H9 (cell line): ENCODE measurements around the gene ATXN10. TPM values are rescaled to one million over a fixed set of nuclear protein-coding genes. Genes with fewer than 3 reads are reported as not detected.

Experiments
- DNase-seq: peaks from one replicate; pipeline ENCODE4 v3.0.0-alpha.2; 2017
- H2AFZ ChIP-seq: one replicate; pipeline ENCODE4 v1.6.1; 2013; ENCODE audit warnings: mild to moderate bottlenecking, low read length, control low read depth, moderate library complexity
- H2AK5ac ChIP-seq: 2 replicates; pipeline ENCODE4 v1.6.1; 2013; ENCODE audit warnings: low read length, control low read depth, mixed read lengths; ENCODE audit not compliant: insufficient read length
- H2BK120ac ChIP-seq: one replicate; pipeline ENCODE4 v1.6.1; 2013; ENCODE audit warnings: low read depth, mild to moderate bottlenecking, low read length, control low read depth, inconsistent platforms; ENCODE audit not compliant: poor library complexity, severe bottlenecking
- H2BK12ac ChIP-seq: 2 replicates; pipeline ENCODE4 v1.6.1; 2013; ENCODE audit warnings: low read length, control low read depth, mixed read lengths, low read depth; ENCODE audit not compliant: insufficient read length
- H2BK15ac ChIP-seq: 2 replicates; pipeline ENCODE4 v1.6.1; 2013; ENCODE audit warnings: low read depth, low read length, control low read depth
- H2BK20ac ChIP-seq: one replicate; pipeline ENCODE4 v1.6.1; 2013; ENCODE audit warnings: low read depth, mild to moderate bottlenecking, low read length, control low read depth, inconsistent platforms; ENCODE audit not compliant: poor library complexity, severe bottlenecking
- H2BK5ac ChIP-seq: 2 replicates; pipeline ENCODE4 v1.6.1; 2013; ENCODE audit warnings: low read length, control low read depth, mixed read lengths; ENCODE audit not compliant: insufficient read length
- H3K14ac ChIP-seq: 2 replicates; pipeline ENCODE4 v1.6.1; 2013; ENCODE audit warnings: low read length, control low read depth; ENCODE audit not compliant: insufficient read depth
- H3K18ac ChIP-seq: 2 replicates; pipeline ENCODE4 v1.6.1; 2013; ENCODE audit warnings: low read depth, mild to moderate bottlenecking, mixed read lengths, low read length, control low read depth; ENCODE audit not compliant: insufficient read length
- H3K23ac ChIP-seq: 2 replicates; pipeline ENCODE4 v1.6.1; 2013; ENCODE audit warnings: low read length, control low read depth, mixed read lengths, low read depth; ENCODE audit not compliant: insufficient read length
- H3K23me2 ChIP-seq: 2 replicates; pipeline ENCODE4 v1.6.1; 2013; ENCODE audit warnings: low read depth, mild to moderate bottlenecking, mixed read lengths, low read length, control low read depth; ENCODE audit not compliant: insufficient read length, poor library complexity, severe bottlenecking
- H3K27ac ChIP-seq: 2 replicates; pipeline ENCODE4 v1.5.1; 2013; ENCODE audit warnings: low read length, control low read depth, mixed read lengths, low read depth; ENCODE audit not compliant: insufficient read length
- H3K27me3 ChIP-seq: 2 replicates; pipeline ENCODE4 v1.6.1; 2013; ENCODE audit warnings: low read length, control low read depth, inconsistent platforms; ENCODE audit not compliant: insufficient read depth
- H3K4ac ChIP-seq: 2 replicates; pipeline ENCODE4 v1.6.1; 2013; ENCODE audit warnings: low read depth, mild to moderate bottlenecking, control low read depth, inconsistent platforms, low read length, moderate library complexity
- H3K4me1 ChIP-seq: 2 replicates; pipeline ENCODE4 v1.6.1; 2013; ENCODE audit warnings: low read length, control low read depth, inconsistent platforms; ENCODE audit not compliant: insufficient read depth
- H3K4me2 ChIP-seq: 2 replicates; pipeline ENCODE4 v1.6.1; 2013; ENCODE audit warnings: low read length, control low read depth, mixed read lengths; ENCODE audit not compliant: insufficient read length, insufficient read depth
- H3K56ac ChIP-seq: 2 replicates; pipeline ENCODE4 v1.6.1; 2013; ENCODE audit warnings: low read depth, mild to moderate bottlenecking, mixed read lengths, low read length, control low read depth; ENCODE audit not compliant: insufficient read length
- H3K79me1 ChIP-seq: 2 replicates; pipeline ENCODE4 v1.6.1; 2013; ENCODE audit warnings: low read depth, mild to moderate bottlenecking, moderate library complexity, low read length, control low read depth, inconsistent platforms; ENCODE audit not compliant: insufficient read depth, poor library complexity, severe bottlenecking
- H3K79me2 ChIP-seq: 2 replicates; pipeline ENCODE4 v1.6.1; 2013; ENCODE audit warnings: low read length, control low read depth, inconsistent platforms; ENCODE audit not compliant: insufficient read depth
- H3K9ac ChIP-seq: 2 replicates; pipeline ENCODE4 v1.6.1; 2013; ENCODE audit warnings: low read length, control low read depth, mixed read lengths; ENCODE audit not compliant: insufficient read length; ENCODE audit errors: extremely low read depth
- H3K9me3 ChIP-seq: one replicate; pipeline ENCODE4 v1.6.1; 2013; ENCODE audit warnings: low read depth, low read length, inconsistent platforms; ENCODE audit not compliant: control insufficient read depth
- H3T11ph ChIP-seq: one replicate; pipeline ENCODE4 v1.6.1; 2013; ENCODE audit warnings: mild to moderate bottlenecking, low read length, control low read depth, inconsistent platforms
- H4K20me1 ChIP-seq: one replicate; pipeline ENCODE4 v1.6.1; 2013; ENCODE audit not compliant: control insufficient read depth, insufficient read length, insufficient read depth
- H4K5ac ChIP-seq: 2 replicates; pipeline ENCODE4 v1.6.1; 2013; ENCODE audit warnings: low read depth, mild to moderate bottlenecking, mixed read lengths, low read length, control low read depth; ENCODE audit not compliant: insufficient read length
- H4K8ac ChIP-seq: replicated peaks from 2 replicates; pipeline ENCODE4 v1.6.1; 2013; ENCODE audit warnings: low read length, control low read depth, mixed read lengths, low read depth; ENCODE audit not compliant: insufficient read length
- H4K91ac ChIP-seq: 2 replicates; pipeline ENCODE4 v1.6.1; 2013; ENCODE audit warnings: low read depth, mild to moderate bottlenecking, moderate library complexity, mixed read lengths, low read length, control low read depth; ENCODE audit not compliant: insufficient read length
- H3K27ac Mint-ChIP-seq, 3 experiments: 2 replicates in 2 of 3; 3 replicates in 1 of 3; pipeline ENCODE4 v1.8.0; 2020 to 2021; ENCODE audit warnings: mixed read lengths in 3 of 3, mild to moderate bottlenecking in 1 of 3, moderate library complexity in 1 of 3
- H3K27me3 Mint-ChIP-seq: 2 replicates; pipeline ENCODE4 v1.8.0; 2021; ENCODE audit warnings: low read depth, mild to moderate bottlenecking, moderate library complexity, mixed read lengths
- H3K36me3 Mint-ChIP-seq, 3 experiments: 2 replicates in 2 of 3; 3 replicates in 1 of 3; pipeline ENCODE4 v1.8.0; 2020 to 2021; ENCODE audit warnings: low read depth in 3 of 3, mixed read lengths in 3 of 3; ENCODE audit not compliant: insufficient read depth in 1 of 3
- H3K4me1 Mint-ChIP-seq, 2 experiments: 2 replicates each; pipeline ENCODE4 v1.8.0; 2020; ENCODE audit warnings: mixed read lengths in 2 of 2
- H3K4me3 Mint-ChIP-seq, 2 experiments: 2 replicates in 1 of 2; 3 replicates in 1 of 2; pipeline ENCODE4 v1.8.0; 2020 to 2021; ENCODE audit warnings: mild to moderate bottlenecking in 2 of 2, mixed read lengths in 2 of 2, moderate library complexity in 1 of 2
- H3K9me3 Mint-ChIP-seq, 2 experiments: 2 replicates in 1 of 2; 3 replicates in 1 of 2; pipeline ENCODE4 v1.8.0; 2020; ENCODE audit warnings: mild to moderate bottlenecking in 2 of 2, mixed read lengths in 2 of 2, moderate library complexity in 1 of 2
- CTCF ChIP-seq: fragments of 200-600 bp; sonication (generic); conservative IDR thresholded peaks from 3 replicates; pipeline ENCODE4 v1.8.0; 2021; ENCODE audit warnings: antibody characterized with exemption, mild to moderate bottlenecking
- WGBS: extraction: QIAGEN DNeasy Blood & Tissue Kit; methylation state at CpG from one replicate; pipeline ENCODE4 v1.1.7; 2013; ENCODE audit warnings: missing lambda C conversion rate, low lambda C conversion rate, mixed read lengths; ENCODE audit not compliant: insufficient read length; ENCODE audit errors: extremely low coverage; 5-methylcytosine and 5-hydroxymethylcytosine counted together
- total RNA-seq: library from RNA; stranded (reverse); gene quantifications from 2 replicates; pipeline ENCODE4 v1.2.1, GENCODE V29; 2021

Gene ATXN10
- total RNA-seq, 1 experiment from 2014 or later = 210 TPM

- H3K18ac ChIP-seq = no peak overlapping the region
- no peak overlapping the region for H3K23ac ChIP-seq
- H2AK5ac ChIP-seq = no peak overlapping the region
- H3K9ac ChIP-seq = no peak overlapping the region
- H3T11ph ChIP-seq = no peak overlapping the region
- H3K27ac ChIP-seq = no peak overlapping the region
- H3K79me1 ChIP-seq = peaks cover 6% of the 10 kb centered on the region
- peaks cover 3% of the 10 kb centered on the region; the same call in 1 of the 2 replicates for H3K79me2 ChIP-seq
- H3K9me3 ChIP-seq = no peaks in the 10 kb centered on the region
- no peak for DNase-seq
- no peak overlapping the region for H3K4me2 ChIP-seq
- no CpG with 5 or more reads among the region's 1 CpG for WGBS
- H3K4me1 ChIP-seq = no peaks in the 10 kb centered on the region; the same call in 1 of the 2 replicates
- H3K14ac ChIP-seq = no peak overlapping the region
- H3K4me1 Mint-ChIP-seq = peaks cover 3 to 14% of the 10 kb centered on the region in 2 experiments; a peak in 3 of 4 replicates
- H2BK20ac ChIP-seq = no peak overlapping the region
- no peaks in the 10 kb centered on the region for H4K20me1 ChIP-seq
- H4K5ac ChIP-seq = no peak overlapping the region
- H2AFZ ChIP-seq = no peak overlapping the region
- H3K4ac ChIP-seq = no peak overlapping the region
- no peak overlapping the region for H4K91ac ChIP-seq
- no peaks in the 10 kb centered on the region for H3K9me3 Mint-ChIP-seq
- no peaks in the 10 kb centered on the region for H3K27me3 Mint-ChIP-seq
- H2BK12ac ChIP-seq = no peak overlapping the region
- no peak overlapping the region for H2BK120ac ChIP-seq
- no peak overlapping the region for H4K8ac ChIP-seq
- H3K56ac ChIP-seq = no peak overlapping the region
- H3K27ac Mint-ChIP-seq = peak overlapping the region in 2 of 3 experiments; percentile 78 to 79; a peak in 3 of 7 replicates
- H2BK5ac ChIP-seq = no peak overlapping the region
- H3K4me3 Mint-ChIP-seq = no peak overlapping the region
- TF ChIP-seq CTCF = no peak
- no peaks in the 10 kb centered on the region for H3K27me3 ChIP-seq
- peaks cover 26 to 58% (median 55%) of the 10 kb centered on the region in 3 experiments for H3K36me3 Mint-ChIP-seq
- H3K23me2 ChIP-seq = no peaks in the 10 kb centered on the region
- H2BK15ac ChIP-seq = no peak overlapping the region
Observed at GRCh38 chr22:45692549-45692948, 20.9 kb downstream of the ATXN10 start.
